Tibial nerve (tissue), 4 donors: ENCODE measurements around the gene CAPN8.

ENCODE experiments used
- EP300 ChIP-seq, 2 donors: sonication (generic); formaldehyde crosslinking; IDR thresholded peaks; one replicate each; pipeline ENCODE4 v1.6.1; 2017; ENCODE audit warnings: antibody characterized with exemption in 2 of 2, mild to moderate bottlenecking in 1 of 2
- POLR2A ChIP-seq, 2 donors: fragments of 450-650 bp; IDR thresholded peaks; one replicate each; pipeline ENCODE4 v1.6.1; 2017; ENCODE audit warnings: antibody characterized with exemption in 2 of 2, mild to moderate bottlenecking in 2 of 2, moderate library complexity in 2 of 2
- TF ChIP-seq, protein P1 (sequence below), 5 experiments: fragments of 200-600 bp in 3 of 5; fragments of 450-650 bp in 2 of 5; sonication (generic) in 3 of 5; IDR thresholded peaks; one replicate each; pipeline ENCODE4 v1.5.1; 2016 to 2019; ENCODE audit warnings: antibody characterized with exemption in 5 of 5, mild to moderate bottlenecking in 3 of 5, moderate library complexity in 2 of 5

DNA sequence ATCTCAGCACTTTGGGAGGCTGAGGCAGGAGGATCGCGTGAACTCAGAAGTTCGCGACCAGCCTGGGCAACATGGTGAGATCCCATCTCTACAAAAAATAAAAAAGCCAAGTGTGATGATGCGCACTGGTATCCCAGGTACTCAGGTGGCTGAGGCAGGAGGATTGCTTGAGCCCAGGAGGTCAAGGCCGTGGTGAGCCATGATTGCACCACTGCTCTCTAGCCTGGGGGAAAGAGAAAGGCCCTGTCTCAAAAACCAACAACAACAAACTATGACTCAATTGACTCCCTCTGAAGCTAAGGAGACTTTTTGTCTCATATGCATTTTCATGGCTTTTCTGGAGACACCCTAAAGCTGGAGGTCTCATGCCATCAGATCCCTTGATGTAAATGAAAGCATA is 153.4 kb downstream of the CAPN8 start:
- no peak for TF ChIP-seq POLR2A (IDR thresholded peaks at IDR 0.05)
- TF ChIP-seq, protein P1, sequence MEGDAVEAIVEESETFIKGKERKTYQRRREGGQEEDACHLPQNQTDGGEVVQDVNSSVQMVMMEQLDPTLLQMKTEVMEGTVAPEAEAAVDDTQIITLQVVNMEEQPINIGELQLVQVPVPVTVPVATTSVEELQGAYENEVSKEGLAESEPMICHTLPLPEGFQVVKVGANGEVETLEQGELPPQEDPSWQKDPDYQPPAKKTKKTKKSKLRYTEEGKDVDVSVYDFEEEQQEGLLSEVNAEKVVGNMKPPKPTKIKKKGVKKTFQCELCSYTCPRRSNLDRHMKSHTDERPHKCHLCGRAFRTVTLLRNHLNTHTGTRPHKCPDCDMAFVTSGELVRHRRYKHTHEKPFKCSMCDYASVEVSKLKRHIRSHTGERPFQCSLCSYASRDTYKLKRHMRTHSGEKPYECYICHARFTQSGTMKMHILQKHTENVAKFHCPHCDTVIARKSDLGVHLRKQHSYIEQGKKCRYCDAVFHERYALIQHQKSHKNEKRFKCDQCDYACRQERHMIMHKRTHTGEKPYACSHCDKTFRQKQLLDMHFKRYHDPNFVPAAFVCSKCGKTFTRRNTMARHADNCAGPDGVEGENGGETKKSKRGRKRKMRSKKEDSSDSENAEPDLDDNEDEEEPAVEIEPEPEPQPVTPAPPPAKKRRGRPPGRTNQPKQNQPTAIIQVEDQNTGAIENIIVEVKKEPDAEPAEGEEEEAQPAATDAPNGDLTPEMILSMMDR (IDR thresholded peaks at IDR 0.05) = no peak
- TF ChIP-seq EP300 (IDR thresholded peaks at IDR 0.05) = no peak
